ENCODE measurements around the gene SOX18.

Gene SOX18

GRCh38 chr20:64052987-64053840, 3.8 kb upstream of the SOX18 start:
- H3K27ac ChIP-seq = no peak overlapping the region
- H3K4me1 ChIP-seq = peaks cover 0 to 24% (median 13%) of the 10 kb centered on the region in 4 donors
- H3K4me3 ChIP-seq = no peak overlapping the region
- DNase-seq = no peak
- H3K36me3 ChIP-seq = no peaks in the 10 kb centered on the region
- TF ChIP-seq CTCF (IDR thresholded peaks at IDR 0.05) = no peak
- peaks cover 5 to 97% of the 10 kb centered on the region in 2 donors for H3K27me3 ChIP-seq
- H3K9me3 ChIP-seq = no peaks in the 10 kb centered on the region
- intact Hi-C loops (cut with DNase I; ENCODE audit: low total_unique reads) = no loop called here

- Histone ChIP-seq H3K36me3 (no peaks in the 10 kb centered on the region), H3K27me3 (peaks cover 5 to 97% of the 10 kb centered on the region in 2 donors)
Measured at GRCh38 chr20:64052326-64052722, 2.9 kb upstream of the SOX18 start.

GRCh38 chr20:64051561-64052325, 2.3 kb upstream of the SOX18 start:
- intact Hi-C loops (cut with DNase I; ENCODE audit: low total_unique reads) = no loop called here
- peak; percentile 63 to 77 for DNase-seq
- H3K4me1 ChIP-seq = peaks cover 0 to 30% (median 14%) of the 10 kb centered on the region in 4 donors
- H3K4me3 ChIP-seq = no peak overlapping the region
- no peaks in the 10 kb centered on the region for H3K9me3 ChIP-seq
- TF ChIP-seq CTCF (IDR thresholded peaks at IDR 0.05) = no peak
- peaks cover 5 to 97% of the 10 kb centered on the region in 2 donors for H3K27me3 ChIP-seq
- H3K27ac ChIP-seq = peak overlapping the region in 1 of 2 donors; percentile 6
- H3K36me3 ChIP-seq = no peaks in the 10 kb centered on the region

More at GRCh38 chr20:64052326-64052722, 2.9 kb upstream of the SOX18 start:
- H3K4me1 ChIP-seq = peaks cover 0 to 30% (median 14%) of the 10 kb centered on the region in 4 donors
- no peak for DNase-seq
- TF ChIP-seq CTCF (IDR thresholded peaks at IDR 0.05) = no peak
- H3K27ac ChIP-seq = peak overlapping the region in 1 of 2 donors; percentile 6
- H3K4me3 ChIP-seq = no peak overlapping the region
- intact Hi-C loops (cut with DNase I; ENCODE audit: low total_unique reads) = no loop called here
- no peaks in the 10 kb centered on the region for H3K9me3 ChIP-seq

- no peak overlapping the region for H3K4me3 ChIP-seq
- peak overlapping the region in 1 of 2 donors; percentile 4 for H3K27ac ChIP-seq
Measured at GRCh38 chr20:64051033-64051452, 1.6 kb upstream of the SOX18 start.

More at GRCh38 chr20:64051033-64051452, 1.6 kb upstream of the SOX18 start:
- peaks cover 0 to 27% (median 14%) of the 10 kb centered on the region in 4 donors for H3K4me1 ChIP-seq
- H3K36me3 ChIP-seq = no peaks in the 10 kb centered on the region
- intact Hi-C loops (cut with DNase I; ENCODE audit: low total_unique reads) = no loop called here
- no peaks in the 10 kb centered on the region for H3K9me3 ChIP-seq
- TF ChIP-seq CTCF (IDR thresholded peaks at IDR 0.05) = no peak
- DNase-seq = no peak
- peaks cover 5 to 97% of the 10 kb centered on the region in 2 donors for H3K27me3 ChIP-seq
